ENCODE results near the gene SYT17. TPM values are rescaled to one million over a fixed set of nuclear protein-coding genes. Genes with fewer than 3 reads are reported as not detected.

The SYT17 gene
- total RNA-seq, 4 donors from 2014 or later = 4.2 to 30.5 (median 9.6) TPM

DNA sequence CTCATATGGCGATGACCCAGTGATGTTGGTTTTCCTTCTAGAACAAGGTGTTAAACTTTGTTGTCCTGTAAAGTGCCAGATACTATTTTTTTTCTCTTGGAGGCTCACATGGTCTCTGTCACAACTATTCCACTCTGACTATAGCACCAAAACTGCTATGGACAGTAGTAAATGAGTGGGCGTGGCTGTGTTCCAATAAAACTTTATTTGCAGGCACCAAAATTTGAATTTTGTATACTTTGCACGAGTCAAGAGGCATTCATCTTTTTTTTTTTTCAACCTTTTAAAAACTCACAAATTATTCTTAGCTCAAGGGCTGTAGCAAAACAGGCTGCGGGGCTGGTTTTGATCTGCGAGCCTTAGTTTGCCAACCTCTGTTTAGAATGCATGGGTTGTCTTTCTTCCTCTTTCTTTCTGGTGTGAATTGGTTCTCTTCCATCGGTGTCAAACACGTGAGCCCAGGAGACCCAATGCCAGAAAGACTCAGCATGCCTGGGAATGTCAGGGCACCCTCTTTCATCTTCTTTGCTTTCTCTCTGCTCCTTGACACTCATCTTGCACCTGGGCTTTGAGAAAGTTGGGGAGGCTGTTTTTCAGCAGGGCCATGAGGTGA is 2.1 kb downstream of the SYT17 start:
- no peaks in the 10 kb centered on the region for H3K9me3 ChIP-seq
- DNase-seq = no peak
- no peaks in the 10 kb centered on the region for H3K27me3 ChIP-seq
- H3K27ac ChIP-seq = no peak overlapping the region
- no peaks in the 10 kb centered on the region for H3K36me3 ChIP-seq
- no peak overlapping the region for H3K4me3 ChIP-seq
- TF ChIP-seq POLR2A (IDR thresholded peaks at IDR 0.05) = no peak
- TF ChIP-seq, protein P1, sequence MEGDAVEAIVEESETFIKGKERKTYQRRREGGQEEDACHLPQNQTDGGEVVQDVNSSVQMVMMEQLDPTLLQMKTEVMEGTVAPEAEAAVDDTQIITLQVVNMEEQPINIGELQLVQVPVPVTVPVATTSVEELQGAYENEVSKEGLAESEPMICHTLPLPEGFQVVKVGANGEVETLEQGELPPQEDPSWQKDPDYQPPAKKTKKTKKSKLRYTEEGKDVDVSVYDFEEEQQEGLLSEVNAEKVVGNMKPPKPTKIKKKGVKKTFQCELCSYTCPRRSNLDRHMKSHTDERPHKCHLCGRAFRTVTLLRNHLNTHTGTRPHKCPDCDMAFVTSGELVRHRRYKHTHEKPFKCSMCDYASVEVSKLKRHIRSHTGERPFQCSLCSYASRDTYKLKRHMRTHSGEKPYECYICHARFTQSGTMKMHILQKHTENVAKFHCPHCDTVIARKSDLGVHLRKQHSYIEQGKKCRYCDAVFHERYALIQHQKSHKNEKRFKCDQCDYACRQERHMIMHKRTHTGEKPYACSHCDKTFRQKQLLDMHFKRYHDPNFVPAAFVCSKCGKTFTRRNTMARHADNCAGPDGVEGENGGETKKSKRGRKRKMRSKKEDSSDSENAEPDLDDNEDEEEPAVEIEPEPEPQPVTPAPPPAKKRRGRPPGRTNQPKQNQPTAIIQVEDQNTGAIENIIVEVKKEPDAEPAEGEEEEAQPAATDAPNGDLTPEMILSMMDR (IDR thresholded peaks at IDR 0.05) = no peak
- peaks cover 0 to 26% (median 6%) of the 10 kb centered on the region in 4 donors for H3K4me1 ChIP-seq

DNA sequence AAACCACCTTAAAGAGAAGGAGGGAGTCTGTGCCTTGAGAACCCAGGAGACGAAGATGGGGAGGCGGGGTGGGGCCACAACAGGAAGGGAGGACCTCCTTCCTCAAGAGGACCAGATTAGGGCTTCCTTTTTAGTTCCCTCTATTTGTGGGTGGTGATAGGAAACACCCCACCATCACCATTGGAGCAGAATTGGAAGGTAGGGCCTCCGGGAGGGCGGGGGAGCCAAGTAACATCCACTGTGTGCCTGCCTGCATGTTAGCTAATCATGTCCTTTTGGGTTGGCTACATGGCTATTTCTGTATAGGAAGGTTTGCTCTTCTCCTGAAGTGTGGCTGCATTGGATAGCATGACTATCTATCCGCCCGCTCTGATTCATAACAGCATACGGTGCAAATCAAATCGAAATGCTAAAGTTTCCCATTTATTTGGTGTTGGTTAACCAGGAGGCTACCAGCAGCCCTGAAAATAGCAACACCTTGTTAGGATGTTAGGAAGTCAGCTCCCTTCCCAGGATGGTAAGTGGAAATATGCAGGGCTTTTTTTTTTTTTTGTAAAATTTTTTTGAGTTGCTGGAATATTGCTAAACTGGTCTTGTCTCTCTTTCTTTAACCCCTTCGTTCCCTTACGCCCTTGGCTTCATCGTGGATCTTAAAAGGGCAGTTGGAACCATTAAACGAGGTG is 4.2 kb downstream of the SYT17 start:
- Histone ChIP-seq H3K27me3 (no peaks in the 10 kb centered on the region), H3K4me3 (no peak overlapping the region), H3K4me1 (peaks cover 0 to 25% (median 6%) of the 10 kb centered on the region in 4 donors), H3K9me3 (no peaks in the 10 kb centered on the region), H3K27ac (no peak overlapping the region), H3K36me3 (no peaks in the 10 kb centered on the region)
- DNase-seq = no peak
- TF ChIP-seq POLR2A (IDR thresholded peaks at IDR 0.05) = no peak
- TF ChIP-seq, protein P1 (IDR thresholded peaks at IDR 0.05) = no peak

DNA sequence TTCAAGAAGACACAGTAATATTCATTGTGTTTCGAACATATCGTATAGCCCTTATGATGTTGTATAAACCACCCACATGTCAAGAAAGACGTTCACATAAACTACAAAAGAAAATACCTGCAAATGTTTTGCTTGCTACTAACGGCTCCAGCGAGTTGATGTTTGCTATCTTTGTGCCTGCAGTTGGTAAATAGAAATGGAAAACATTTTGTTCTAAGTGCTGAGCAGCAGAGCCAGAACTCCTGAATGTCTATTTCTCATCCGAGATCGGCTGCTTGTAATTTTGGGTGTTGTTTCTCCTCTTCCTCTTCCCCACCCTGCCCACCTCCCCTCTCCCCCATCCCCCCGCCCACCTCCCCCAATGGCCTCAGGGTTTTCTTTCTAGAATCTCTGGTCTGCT is 5.0 kb downstream of the SYT17 start:
- H3K4me3 ChIP-seq = no peak overlapping the region
- H3K36me3 ChIP-seq = no peaks in the 10 kb centered on the region
- peaks cover 0 to 17% (median 3%) of the 10 kb centered on the region in 4 donors for H3K4me1 ChIP-seq
- no peaks in the 10 kb centered on the region for H3K9me3 ChIP-seq
- no peak for TF ChIP-seq POLR2A (IDR thresholded peaks at IDR 0.05)
- TF ChIP-seq, protein P1 (IDR thresholded peaks at IDR 0.05) = no peak
- no peak overlapping the region for H3K27ac ChIP-seq
- H3K27me3 ChIP-seq = no peaks in the 10 kb centered on the region
- DNase-seq = no peak

DNA sequence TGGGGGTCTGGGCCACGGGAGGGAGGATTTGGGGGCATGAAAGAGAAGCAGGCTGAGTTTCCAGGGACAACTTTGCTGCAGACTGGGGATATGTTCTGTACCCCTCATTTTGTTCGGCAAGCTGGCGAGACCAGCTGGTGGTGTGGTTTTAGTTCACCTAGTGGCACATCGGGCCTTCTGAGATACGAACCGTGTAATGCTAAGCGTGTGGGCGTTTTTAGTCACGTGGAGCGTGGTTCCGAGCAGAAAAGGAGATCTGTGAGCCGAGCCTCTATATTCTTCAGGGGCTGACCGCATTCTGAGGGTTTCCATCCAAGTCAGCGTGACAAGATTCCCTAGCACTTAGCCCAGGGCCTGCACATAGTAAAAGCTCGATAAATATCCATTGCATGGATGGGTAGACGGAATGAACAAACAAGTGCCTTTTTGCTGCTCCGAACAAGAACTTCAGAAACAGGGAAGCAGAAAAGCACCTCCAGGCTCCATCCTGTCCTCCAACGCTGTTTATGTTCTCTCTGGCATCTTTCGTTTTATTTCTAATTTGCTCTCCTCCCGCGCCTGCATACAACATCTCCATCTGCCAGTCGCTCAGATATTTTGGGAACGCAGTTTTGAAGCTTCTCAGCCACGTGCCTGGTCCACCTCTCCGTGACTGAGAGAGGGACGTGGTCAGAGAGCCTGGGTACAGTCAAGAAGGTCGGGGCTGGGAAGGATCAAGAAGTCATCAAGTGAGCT is 5.8 kb downstream of the SYT17 start:
- H3K4me1 ChIP-seq = peaks cover 0 to 10% (median under 1%) of the 10 kb centered on the region in 4 donors
- DNase-seq = peak in 2 of 3 donors; percentile 51 to 56
- H3K9me3 ChIP-seq = no peaks in the 10 kb centered on the region
- no peaks in the 10 kb centered on the region for H3K27me3 ChIP-seq
- H3K36me3 ChIP-seq = no peaks in the 10 kb centered on the region
- TF ChIP-seq, protein P1 (IDR thresholded peaks at IDR 0.05) = no peak
- no peak for TF ChIP-seq POLR2A (IDR thresholded peaks at IDR 0.05)
- no peak overlapping the region for H3K4me3 ChIP-seq
- no peak overlapping the region for H3K27ac ChIP-seq

DNA sequence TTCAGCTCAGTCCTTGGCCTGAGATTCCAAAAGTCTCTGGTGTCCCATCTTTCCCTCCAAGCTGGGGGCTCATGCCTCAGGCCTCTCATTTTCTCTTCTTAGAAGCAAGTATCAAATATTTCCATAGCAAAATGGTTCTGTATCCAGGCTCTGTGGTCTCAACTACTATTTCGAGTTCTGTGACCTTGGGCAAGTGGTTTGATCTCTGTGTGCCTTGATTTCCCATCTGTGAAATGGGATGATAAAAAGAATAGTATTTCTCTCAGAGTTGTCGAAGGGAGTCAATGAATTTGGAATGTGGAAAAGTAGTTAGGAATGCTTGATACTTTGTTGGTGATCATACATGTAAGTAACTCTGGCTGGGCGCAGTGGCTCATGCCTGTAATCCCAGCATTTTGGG is 6.4 kb downstream of the SYT17 start:
- Histone ChIP-seq H3K4me3 (no peak overlapping the region), H3K9me3 (no peaks in the 10 kb centered on the region), H3K4me1 (peaks cover 0 to 3% (median 0%) of the 10 kb centered on the region in 4 donors), H3K36me3 (no peaks in the 10 kb centered on the region), H3K27me3 (no peaks in the 10 kb centered on the region), H3K27ac (no peak overlapping the region)
- TF ChIP-seq, protein P1 (IDR thresholded peaks at IDR 0.05) = no peak
- TF ChIP-seq POLR2A (IDR thresholded peaks at IDR 0.05) = no peak
- no peak for DNase-seq

Data from Peyer's patch (tissue), 4 donors.